NB4 (cell line): ENCODE results near the gene SCAI.

Source experiments
- CTCF ChIP-seq: IDR thresholded peaks from one replicate; pipeline ENCODE4 v1.5.1; 2012; ENCODE audit warnings: low read depth, low read length
- MAX ChIP-seq: IDR thresholded peaks from 2 replicates; pipeline ENCODE4 v1.6.1; 2011; ENCODE audit warnings: low read depth, low read length
- POLR2A ChIP-seq: IDR thresholded peaks from 2 replicates; pipeline ENCODE4 v1.6.1; 2011; ENCODE audit warnings: mild to moderate bottlenecking; ENCODE audit not compliant: insufficient read length; ENCODE audit errors: extremely low read depth

- TF ChIP-seq CTCF (no peak), MAX (no peak), POLR2A (no peak)
Measured at GRCh38 chr9:125074976-125075375, 68.4 kb downstream of the SCAI start.
